WTC11 (cell line): ENCODE measurements around the gene GAK. TPM values are rescaled to one million over a fixed set of nuclear protein-coding genes. Genes with fewer than 3 reads are reported as not detected.
A peak's percentile ranks its signal among the peaks of the same experiment; 100 is the strongest.

ENCODE experiments used
- ATAC-seq: fragments of 200-7000 bp; cut with Tn5 transposase; 2 replicates; pipeline ENCODE4 v1.10.0; 2021; ENCODE audit warnings: mild to moderate bottlenecking, moderate library complexity
- CTCF ChIA-PET: fragments of 300-600 bp; sonication (Branson Sonifier 250); formaldehyde crosslinking; loops from one replicate; lab custom pipeline; 2021; ENCODE audit warnings: antibody characterized with exemption; lab: Charles Lee
- POLR2A ChIA-PET: fragments of 350-600 bp; sonication (Branson Sonifier 250); formaldehyde crosslinking; loops from one replicate; lab custom pipeline; 2021; ENCODE audit warnings: antibody characterized with exemption; lab: Charles Lee
- DNase-seq: peaks from one replicate; pipeline ENCODE4 v3.0.0; 2021; ENCODE audit warnings: low spot score
- H3K27ac Mint-ChIP-seq: 2 replicates; pipeline ENCODE4 v1.8.0; 2021; ENCODE audit warnings: mixed read lengths
- H3K27me3 Mint-ChIP-seq: 2 replicates; pipeline ENCODE4 v1.8.0; 2021; ENCODE audit warnings: low read depth, mild to moderate bottlenecking, moderate library complexity, mixed read lengths
- H3K36me3 Mint-ChIP-seq: 2 replicates; pipeline ENCODE4 v1.8.0; 2021; ENCODE audit warnings: mixed read lengths
- H3K4me1 Mint-ChIP-seq: 2 replicates; pipeline ENCODE4 v1.8.0; 2022; ENCODE audit warnings: mixed read lengths
- H3K4me3 Mint-ChIP-seq: 2 replicates; pipeline ENCODE4 v1.8.0; 2021; ENCODE audit warnings: mild to moderate bottlenecking, moderate library complexity, mixed read lengths
- H3K9me3 Mint-ChIP-seq: 2 replicates; pipeline ENCODE4 v1.8.0; 2021; ENCODE audit warnings: mixed read lengths
- AR ChIP-seq: fragments of 250-450 bp; sonication (Bioruptor Pico); IDR thresholded peaks from 2 replicates; pipeline ENCODE4 v1.9.0; 2021; ENCODE audit warnings: mild to moderate bottlenecking
- ATF2 ChIP-seq: sonication (generic); formaldehyde crosslinking; IDR thresholded peaks from 2 replicates; pipeline ENCODE4 v1.8.1; 2022; ENCODE audit warnings: low read depth, missing genetic modification reagents, borderline replicate concordance
- E2F5 ChIP-seq: sonication (generic); formaldehyde crosslinking; IDR thresholded peaks from 2 replicates; pipeline ENCODE4 v1.8.1; 2022; ENCODE audit warnings: mild to moderate bottlenecking, moderate library complexity, missing genetic modification reagents
- ELF4 ChIP-seq: sonication (generic); formaldehyde crosslinking; IDR thresholded peaks from 2 replicates; pipeline ENCODE4 v1.8.1; 2022; ENCODE audit warnings: low read depth, mild to moderate bottlenecking, moderate library complexity, missing genetic modification reagents
- FOXP4 ChIP-seq: sonication (generic); formaldehyde crosslinking; IDR thresholded peaks from 2 replicates; pipeline ENCODE4 v1.8.0; 2022; ENCODE audit warnings: mild to moderate bottlenecking, missing genetic modification reagents
- NR2C2 ChIP-seq: sonication (generic); formaldehyde crosslinking; IDR thresholded peaks from 2 replicates; pipeline ENCODE4 v1.8.0; 2022; ENCODE audit warnings: mild to moderate bottlenecking, missing genetic modification reagents
- PREB ChIP-seq: sonication (generic); formaldehyde crosslinking; IDR thresholded peaks from 2 replicates; pipeline ENCODE4 v1.8.1; 2022; ENCODE audit warnings: mild to moderate bottlenecking, missing genetic modification reagents, moderate library complexity, borderline replicate concordance
- PRRX2 ChIP-seq: fragments of 250-450 bp; sonication (Bioruptor Pico); IDR thresholded peaks from 2 replicates; pipeline ENCODE4 v1.8.0; 2021; ENCODE audit warnings: mild to moderate bottlenecking
- SMAD4 ChIP-seq: sonication (generic); formaldehyde crosslinking; IDR thresholded peaks from 2 replicates; pipeline ENCODE4 v1.8.0; 2022; ENCODE audit warnings: mild to moderate bottlenecking, missing genetic modification reagents
- USF2 ChIP-seq: sonication (generic); formaldehyde crosslinking; IDR thresholded peaks from 2 replicates; pipeline ENCODE4 v1.8.1; 2023; ENCODE audit warnings: mild to moderate bottlenecking, missing genetic modification reagents, moderate library complexity
- ZBTB21 ChIP-seq: sonication (generic); formaldehyde crosslinking; IDR thresholded peaks from 2 replicates; pipeline ENCODE4 v1.8.1; 2023; ENCODE audit warnings: mild to moderate bottlenecking, missing genetic modification reagents, borderline replicate concordance
- ZNF281 ChIP-seq: sonication (generic); formaldehyde crosslinking; IDR thresholded peaks from 2 replicates; pipeline ENCODE4 v1.8.0; 2023; ENCODE audit warnings: mild to moderate bottlenecking, missing genetic modification reagents
- ZNF416 ChIP-seq: fragments of 250-450 bp; sonication (Bioruptor Pico); IDR thresholded peaks from 2 replicates; pipeline ENCODE4 v1.9.0; 2021; ENCODE audit warnings: mild to moderate bottlenecking, inconsistent platforms
- ZNF512 ChIP-seq: sonication (generic); formaldehyde crosslinking; IDR thresholded peaks from 2 replicates; pipeline ENCODE4 v1.8.1; 2022; ENCODE audit warnings: missing genetic modification reagents, borderline replicate concordance
- ZNF532 ChIP-seq: fragments of 250-450 bp; sonication (Bioruptor Pico); IDR thresholded peaks from 2 replicates; pipeline ENCODE4 v1.9.0; 2021; ENCODE audit warnings: mild to moderate bottlenecking, borderline replicate concordance
- total RNA-seq: library from RNA; stranded (reverse); gene quantifications from 3 replicates; pipeline ENCODE4 v1.2.3, GENCODE V29; 2021

GAK gene
- total RNA-seq, 1 experiment from 2014 or later, result 121 TPM

GRCh38 chr4:948936-949300, 16.8 kb upstream of the GAK start (continued):
- no peak for TF ChIP-seq ZNF532 (CRISPR knock-in tag)
- TF ChIP-seq USF2 (CRISPR knock-in tag), result no peak

GRCh38 chr4:948101-948935, 16.2 kb upstream of the GAK start:
- no peak for ATAC-seq
- TF ChIP-seq ZNF512 (CRISPR knock-in tag), result no peak
- no peak for TF ChIP-seq ZBTB21
- no peak for TF ChIP-seq SMAD4 (CRISPR knock-in tag)
- no peak for TF ChIP-seq PREB (CRISPR knock-in tag)
- no peak for TF ChIP-seq NR2C2 (CRISPR knock-in tag)
- TF ChIP-seq E2F5, result no peak
- no peak for TF ChIP-seq ZNF416 (CRISPR knock-in tag)
- no peak for TF ChIP-seq ELF4
- no peak for TF ChIP-seq PRRX2 (CRISPR knock-in tag)
- no peak for TF ChIP-seq FOXP4
- no peak for TF ChIP-seq AR (CRISPR knock-in tag)
- TF ChIP-seq ATF2 (CRISPR knock-in tag), result no peak
- TF ChIP-seq ZNF281 (CRISPR knock-in tag), result no peak

More at GRCh38 chr4:948101-948935, 16.2 kb upstream of the GAK start:
- no peaks in the 10 kb centered on the region for H3K9me3 Mint-ChIP-seq
- peaks cover 26% of the 10 kb centered on the region for H3K27me3 Mint-ChIP-seq
- H3K36me3 Mint-ChIP-seq, result no peaks in the 10 kb centered on the region
- no peak for DNase-seq
- peaks cover 13% of the 10 kb centered on the region for H3K4me1 Mint-ChIP-seq
- POLR2A ChIA-PET, result interaction anchor here (1.2 kb wide), 1 partner anchor 16 kb away, joined by 5 read pairs; the partner anchor contains the start of genes GAK and TMEM175
- H3K27ac Mint-ChIP-seq, result peak overlapping the region; percentile 62
- H3K4me3 Mint-ChIP-seq, result no peak overlapping the region
- CTCF ChIA-PET, result no interaction called here
